HG03460 (cell line): ENCODE measurements around the gene GADL1.

Experiments used
- ATAC-seq: cut with Tn5 transposase; IDR thresholded peaks from one replicate; pipeline ENCODE4 v1.9.1; 2021; ENCODE audit not compliant: unreplicated experiment

GADL1 gene

GRCh38 chr3:30730967-30731366 lies 163.5 kb downstream of the GADL1 start:
- no peak for ATAC-seq

GRCh38 chr3:30729936-30730335 lies 164.5 kb downstream of the GADL1 start:
- ATAC-seq, result no peak

- no peak for ATAC-seq
These were observed 164.9 kb downstream of the GADL1 start for GRCh38 chr3:30729512-30729911.

GRCh38 chr3:30728143-30728542 lies 166.3 kb downstream of the GADL1 start:
- ATAC-seq, result no peak

GRCh38 chr3:30724863-30725262 lies 169.6 kb downstream of the GADL1 start:
- ATAC-seq, result no peak

GRCh38 chr3:30723211-30723610 lies 171.2 kb downstream of the GADL1 start:
- ATAC-seq, result no peak

- ATAC-seq, result no peak
These were observed 173.2 kb downstream of the GADL1 start for GRCh38 chr3:30721314-30721634.

GRCh38 chr3:30720586-30721313 lies 173.7 kb downstream of the GADL1 start:
- no peak for ATAC-seq

- no peak for ATAC-seq
These were observed 174.9 kb downstream of the GADL1 start for GRCh38 chr3:30719536-30719935.

- no peak for ATAC-seq
These were observed 180.5 kb downstream of the GADL1 start for GRCh38 chr3:30713885-30714503.

- ATAC-seq, result no peak
These were observed 181.5 kb downstream of the GADL1 start for GRCh38 chr3:30712991-30713390.

- no peak for ATAC-seq
These were observed 182.6 kb downstream of the GADL1 start for GRCh38 chr3:30711867-30712266.

- ATAC-seq, result no peak
These were observed 183.3 kb downstream of the GADL1 start for GRCh38 chr3:30711151-30711550.

- no peak for ATAC-seq
These were observed 184.4 kb downstream of the GADL1 start for GRCh38 chr3:30710017-30710416.

GRCh38 chr3:30708472-30708871 lies 186.0 kb downstream of the GADL1 start:
- no peak for ATAC-seq

- no peak for ATAC-seq
These were observed 186.6 kb downstream of the GADL1 start for GRCh38 chr3:30707825-30708224.

GRCh38 chr3:30704931-30705890 lies 189.2 kb downstream of the GADL1 start:
- ATAC-seq, result no peak

- no peak for ATAC-seq
These were observed 191.5 kb downstream of the GADL1 start for GRCh38 chr3:30702828-30703397.

GRCh38 chr3:30702038-30702827 lies 192.2 kb downstream of the GADL1 start:
- ATAC-seq, result no peak

- no peak for ATAC-seq
These were observed 193.6 kb downstream of the GADL1 start for GRCh38 chr3:30700702-30701321.
